Stimulated activated CD4-positive, alpha-beta T cell treated with anti-CD3 and anti-CD28 coated beads, Interleukin-2, amount 100 ng/mL, for 24 hours (primary cell): ENCODE results near the gene SUGCT.

Source experiments
- DNase-seq, 2 donors: peaks; one replicate each; pipeline ENCODE4 v3.0.0-alpha.2; 2020

Gene SUGCT

GRCh38 chr7:40541336-40541735 lies 406.5 kb downstream of the SUGCT start:
- no peak for DNase-seq

- DNase-seq = no peak
Observed at GRCh38 chr7:40542982-40543741, 408.4 kb downstream of the SUGCT start.

GRCh38 chr7:40544221-40544723 lies 409.5 kb downstream of the SUGCT start:
- no peak for DNase-seq

GRCh38 chr7:40544871-40545303 lies 410.1 kb downstream of the SUGCT start:
- no peak for DNase-seq

- no peak for DNase-seq
Observed at GRCh38 chr7:40545739-40546138, 410.9 kb downstream of the SUGCT start.

GRCh38 chr7:40546616-40547501 lies 412.1 kb downstream of the SUGCT start:
- DNase-seq = no peak

GRCh38 chr7:40549372-40550039 lies 414.7 kb downstream of the SUGCT start:
- no peak for DNase-seq

GRCh38 chr7:40551685-40552576 lies 417.1 kb downstream of the SUGCT start:
- DNase-seq = no peak

GRCh38 chr7:40560672-40561071 lies 425.9 kb downstream of the SUGCT start:
- no peak for DNase-seq

- no peak for DNase-seq
Observed at GRCh38 chr7:40566879-40567278, 432.1 kb downstream of the SUGCT start.

- no peak for DNase-seq
Observed at GRCh38 chr7:40569326-40569725, 434.5 kb downstream of the SUGCT start.

GRCh38 chr7:40570223-40570622 lies 435.4 kb downstream of the SUGCT start:
- no peak for DNase-seq

- DNase-seq = no peak
Observed at GRCh38 chr7:40571796-40572195, 437.0 kb downstream of the SUGCT start.

- DNase-seq = no peak
Observed at GRCh38 chr7:40572810-40573465, 438.1 kb downstream of the SUGCT start.

GRCh38 chr7:40579401-40579800 lies 444.6 kb downstream of the SUGCT start:
- DNase-seq = no peak

GRCh38 chr7:40580776-40581175 lies 446.0 kb downstream of the SUGCT start:
- DNase-seq = no peak

GRCh38 chr7:40582539-40582938 lies 447.7 kb downstream of the SUGCT start:
- DNase-seq = no peak

- DNase-seq = no peak
Observed at GRCh38 chr7:40583667-40584444, 449.1 kb downstream of the SUGCT start.

- DNase-seq = no peak
Observed at GRCh38 chr7:40584667-40585433, 450.0 kb downstream of the SUGCT start.

- no peak for DNase-seq
Observed at GRCh38 chr7:40586197-40586596, 451.4 kb downstream of the SUGCT start.
